Peyer's patch (tissue), 4 donors: ENCODE measurements around the gene ERO1B. TPM values are rescaled to one million over a fixed set of nuclear protein-coding genes. Genes with fewer than 3 reads are reported as not detected.

Source experiments
- DNase-seq, 3 donors: peaks; one replicate each; pipeline ENCODE4 v3.0.0-alpha.2; 2017 to 2019
- H3K27ac ChIP-seq, 4 donors: fragments of 200-600 bp; sonication (generic); one replicate each; pipeline ENCODE4 v1.5.1; 2016 to 2019
- H3K27me3 ChIP-seq, 2 donors: fragments of 200-600 bp; sonication (generic); one replicate each; pipeline ENCODE4 v1.5.1; 2019
- H3K36me3 ChIP-seq, 3 donors: fragments of 200-600 bp; sonication (generic); one replicate each; pipeline ENCODE4 v1.5.1; 2016 to 2019
- H3K4me1 ChIP-seq, 4 donors: fragments of 200-600 bp; sonication (generic); one replicate each; pipeline ENCODE4 v1.5.1; 2016 to 2019
- H3K4me3 ChIP-seq, 4 donors: fragments of 200-600 bp; sonication (generic); 1 replicate in 3 of 4; 2 replicates in 1 of 4; pipeline ENCODE4 v1.5.1; 2016 to 2019; ENCODE audit warnings: mild to moderate bottlenecking in 1 of 4
- H3K9me3 ChIP-seq, 4 donors: fragments of 200-600 bp; sonication (generic); one replicate each; pipeline ENCODE4 v1.5.1; 2016 to 2019; ENCODE audit warnings: mild to moderate bottlenecking in 1 of 4
- POLR2A ChIP-seq, 2 donors: fragments of 450-650 bp; IDR thresholded peaks; one replicate each; pipeline ENCODE4 v1.5.1; 2017; ENCODE audit warnings: antibody characterized with exemption in 2 of 2, mild to moderate bottlenecking in 2 of 2, moderate library complexity in 2 of 2
- total RNA-seq, 4 donors: library from RNA; depleted of rRNA; stranded (reverse); fragments of >200 nt; gene quantifications; one replicate each; pipeline ENCODE4 v1.1.0, GENCODE V29; 2016
- TF ChIP-seq, protein P1 (sequence below), 6 experiments: fragments of 450-650 bp in 4 of 6; fragments of 200-600 bp in 2 of 6; sonication (generic) in 1 of 6; IDR thresholded peaks; one replicate each; pipeline ENCODE4 v1.5.1; 2017 to 2019; ENCODE audit warnings: antibody characterized with exemption in 6 of 6, mild to moderate bottlenecking in 3 of 6, moderate library complexity in 1 of 6

Gene ERO1B
- total RNA-seq, 4 donors from 2014 or later: 5.2 to 44.6 (median 7.9) TPM

DNA sequence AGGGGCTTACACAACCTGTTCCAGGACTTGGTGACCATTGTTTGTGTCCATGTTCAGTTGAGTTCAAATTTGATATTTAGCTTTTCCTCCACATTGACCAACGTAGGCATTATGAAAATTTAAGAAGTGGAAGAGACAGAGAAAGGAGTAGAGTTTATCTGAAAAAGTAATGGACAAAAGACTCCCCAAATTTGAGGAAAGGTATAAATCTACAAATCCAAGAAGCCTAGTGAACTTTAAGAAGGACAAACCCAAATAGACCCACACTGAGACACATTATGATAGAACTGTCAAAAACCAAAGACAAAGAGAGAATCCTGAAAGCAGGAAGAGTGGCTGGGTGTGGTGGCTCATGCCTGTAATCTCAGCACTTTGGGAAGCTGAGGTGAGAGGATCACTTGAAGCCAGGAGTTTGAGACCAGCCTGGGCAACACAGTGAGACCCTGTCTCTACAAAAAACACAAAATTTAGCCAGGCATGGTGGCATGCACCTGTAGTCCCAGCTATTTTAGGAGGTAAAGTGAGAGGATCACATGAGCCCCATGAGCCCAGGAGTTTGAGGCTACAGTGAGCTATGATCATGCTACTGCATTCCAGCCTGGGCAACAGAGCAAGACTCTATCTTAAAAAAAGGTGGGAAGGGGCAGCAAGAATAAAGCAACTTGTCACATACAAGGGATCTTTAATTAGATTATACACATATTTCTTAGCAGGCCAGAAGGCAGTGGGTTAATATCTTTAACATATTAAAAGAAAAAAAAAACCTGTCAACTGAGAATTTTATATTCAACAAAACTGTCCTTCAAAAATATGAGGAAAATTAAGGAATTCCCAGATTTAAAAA lies 41.0 kb upstream of the ERO1B start:
- H3K4me3 ChIP-seq: no peak overlapping the region
- no peaks in the 10 kb centered on the region for H3K27me3 ChIP-seq
- no peaks in the 10 kb centered on the region for H3K36me3 ChIP-seq
- no peak for TF ChIP-seq POLR2A (IDR thresholded peaks at IDR 0.05)
- TF ChIP-seq, protein P1, sequence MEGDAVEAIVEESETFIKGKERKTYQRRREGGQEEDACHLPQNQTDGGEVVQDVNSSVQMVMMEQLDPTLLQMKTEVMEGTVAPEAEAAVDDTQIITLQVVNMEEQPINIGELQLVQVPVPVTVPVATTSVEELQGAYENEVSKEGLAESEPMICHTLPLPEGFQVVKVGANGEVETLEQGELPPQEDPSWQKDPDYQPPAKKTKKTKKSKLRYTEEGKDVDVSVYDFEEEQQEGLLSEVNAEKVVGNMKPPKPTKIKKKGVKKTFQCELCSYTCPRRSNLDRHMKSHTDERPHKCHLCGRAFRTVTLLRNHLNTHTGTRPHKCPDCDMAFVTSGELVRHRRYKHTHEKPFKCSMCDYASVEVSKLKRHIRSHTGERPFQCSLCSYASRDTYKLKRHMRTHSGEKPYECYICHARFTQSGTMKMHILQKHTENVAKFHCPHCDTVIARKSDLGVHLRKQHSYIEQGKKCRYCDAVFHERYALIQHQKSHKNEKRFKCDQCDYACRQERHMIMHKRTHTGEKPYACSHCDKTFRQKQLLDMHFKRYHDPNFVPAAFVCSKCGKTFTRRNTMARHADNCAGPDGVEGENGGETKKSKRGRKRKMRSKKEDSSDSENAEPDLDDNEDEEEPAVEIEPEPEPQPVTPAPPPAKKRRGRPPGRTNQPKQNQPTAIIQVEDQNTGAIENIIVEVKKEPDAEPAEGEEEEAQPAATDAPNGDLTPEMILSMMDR (IDR thresholded peaks at IDR 0.05): no peak
- DNase-seq: no peak
- H3K9me3 ChIP-seq: peaks cover 0 to 6% (median 3%) of the 10 kb centered on the region in 4 donors
- no peaks in the 10 kb centered on the region for H3K4me1 ChIP-seq
- H3K27ac ChIP-seq: no peak overlapping the region

DNA sequence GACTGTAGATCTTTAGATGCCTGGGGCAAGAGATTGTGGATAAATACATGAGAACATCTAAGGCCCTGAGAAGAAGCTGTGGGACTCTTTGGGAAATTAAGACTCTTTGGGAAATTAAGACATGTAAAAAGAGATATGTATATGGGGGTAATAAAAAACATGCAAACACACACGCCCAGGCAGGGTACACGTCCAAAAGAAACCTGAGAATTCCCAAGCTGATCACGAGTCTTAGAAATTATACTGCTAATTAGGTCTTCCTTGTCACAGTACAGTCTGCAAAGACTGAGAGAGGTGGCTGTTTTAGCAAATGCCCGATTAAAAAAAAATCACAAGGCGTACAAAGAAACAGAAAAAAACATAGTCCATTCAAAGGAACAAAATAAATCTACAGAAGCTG lies 39.3 kb upstream of the ERO1B start:
- Histone ChIP-seq H3K27ac (no peak overlapping the region), H3K4me3 (no peak overlapping the region), H3K9me3 (peaks cover 0 to 6% (median 3%) of the 10 kb centered on the region in 4 donors), H3K27me3 (no peaks in the 10 kb centered on the region), H3K4me1 (no peaks in the 10 kb centered on the region), H3K36me3 (no peaks in the 10 kb centered on the region)
- TF ChIP-seq, protein P1 (IDR thresholded peaks at IDR 0.05): no peak
- TF ChIP-seq POLR2A (IDR thresholded peaks at IDR 0.05): no peak
- DNase-seq: no peak

DNA sequence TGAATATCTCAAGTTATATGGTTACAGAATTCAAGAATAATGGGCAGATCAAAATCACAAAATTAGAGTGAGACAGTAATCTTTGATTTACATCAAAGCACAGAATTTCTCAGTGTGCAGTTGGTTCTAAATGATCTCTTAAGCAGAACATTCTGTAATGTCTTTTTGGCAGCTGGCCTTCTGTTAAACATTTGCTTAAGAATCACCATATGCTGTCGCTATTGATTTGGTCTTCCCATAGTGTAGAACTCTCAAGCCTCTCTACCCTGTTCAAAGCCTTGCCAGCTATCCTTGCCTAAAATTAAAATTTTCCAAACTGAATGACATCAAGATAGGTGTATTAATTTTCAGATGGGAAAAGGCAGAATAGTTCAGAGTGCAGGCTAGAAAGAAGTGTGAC lies 38.9 kb upstream of the ERO1B start:
- no peaks in the 10 kb centered on the region for H3K27me3 ChIP-seq
- H3K27ac ChIP-seq: no peak overlapping the region
- peaks cover 0 to 6% (median 3%) of the 10 kb centered on the region in 4 donors for H3K9me3 ChIP-seq
- no peaks in the 10 kb centered on the region for H3K4me1 ChIP-seq
- H3K4me3 ChIP-seq: no peak overlapping the region
- DNase-seq: no peak
- TF ChIP-seq POLR2A (IDR thresholded peaks at IDR 0.05): no peak
- H3K36me3 ChIP-seq: no peaks in the 10 kb centered on the region

DNA sequence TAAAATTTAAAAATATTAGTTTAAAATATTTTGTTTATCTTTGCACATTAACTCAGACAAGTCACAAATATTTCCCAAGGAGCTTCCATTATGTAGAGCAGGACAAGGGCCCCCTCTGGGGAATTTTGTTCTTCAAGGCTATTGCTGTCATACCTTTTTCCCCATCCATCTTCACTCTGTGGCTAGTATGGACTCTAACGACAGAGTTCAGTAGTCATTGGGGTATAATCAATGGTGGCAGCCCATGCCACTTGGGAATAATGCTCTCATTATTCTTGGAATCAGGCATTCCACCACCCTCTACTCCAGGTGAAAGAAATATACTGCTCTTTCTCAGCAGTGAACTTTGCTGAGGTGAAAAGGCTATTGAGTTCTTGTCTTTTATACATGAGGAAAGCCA lies 38.5 kb upstream of the ERO1B start:
- Histone ChIP-seq H3K9me3 (peaks cover 0 to 6% (median 3%) of the 10 kb centered on the region in 4 donors), H3K27ac (no peak overlapping the region), H3K27me3 (no peaks in the 10 kb centered on the region), H3K36me3 (no peaks in the 10 kb centered on the region), H3K4me3 (no peak overlapping the region), H3K4me1 (no peaks in the 10 kb centered on the region)
- TF ChIP-seq, protein P1 (IDR thresholded peaks at IDR 0.05): no peak
- no peak for TF ChIP-seq POLR2A (IDR thresholded peaks at IDR 0.05)
- DNase-seq: no peak

DNA sequence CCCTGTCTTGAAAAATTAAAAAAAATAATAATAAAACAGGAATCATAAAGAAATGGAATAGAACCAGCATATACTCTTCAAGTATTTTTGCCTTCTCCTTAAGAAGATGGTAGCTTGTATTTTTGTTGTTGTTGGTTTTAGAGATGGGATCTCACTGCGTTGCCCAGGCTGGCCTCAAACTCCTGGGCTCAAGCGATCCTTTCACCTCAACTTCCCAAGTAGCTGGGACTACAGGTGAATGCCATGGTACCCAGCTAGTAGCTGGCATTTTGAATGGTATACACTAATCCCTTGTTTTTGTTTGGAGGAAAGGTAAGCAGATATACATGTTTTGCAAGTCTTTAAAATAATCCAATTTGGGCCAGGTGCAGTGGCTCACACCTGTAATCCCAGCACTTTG lies 34.7 kb upstream of the ERO1B start:
- Histone ChIP-seq H3K4me3 (no peak overlapping the region), H3K36me3 (no peaks in the 10 kb centered on the region), H3K27me3 (no peaks in the 10 kb centered on the region), H3K9me3 (no peaks in the 10 kb centered on the region), H3K4me1 (no peaks in the 10 kb centered on the region), H3K27ac (no peak overlapping the region)
- TF ChIP-seq, protein P1 (IDR thresholded peaks at IDR 0.05): no peak
- TF ChIP-seq POLR2A (IDR thresholded peaks at IDR 0.05): no peak
- DNase-seq: no peak

DNA sequence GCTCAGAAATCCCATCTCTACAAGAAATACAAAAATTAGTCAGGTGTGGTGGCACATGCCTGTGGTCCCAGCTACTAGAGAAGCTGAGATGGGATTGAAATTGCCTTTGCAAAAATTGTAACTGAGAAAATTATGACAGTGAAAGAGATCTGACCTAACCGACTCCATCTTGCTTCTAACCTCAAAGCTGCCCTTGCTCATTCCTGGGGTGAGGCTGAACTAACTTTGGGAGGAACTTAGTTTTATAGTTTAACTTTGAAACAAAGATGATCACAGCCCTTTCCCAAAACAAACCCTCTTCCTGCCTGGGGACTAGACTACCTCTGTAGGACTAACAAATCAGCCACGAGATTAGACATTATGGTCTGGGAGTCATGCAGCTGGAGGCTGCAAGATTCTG lies 33.8 kb upstream of the ERO1B start:
- Histone ChIP-seq H3K4me1 (no peaks in the 10 kb centered on the region), H3K36me3 (no peaks in the 10 kb centered on the region), H3K9me3 (no peaks in the 10 kb centered on the region), H3K27ac (no peak overlapping the region), H3K27me3 (no peaks in the 10 kb centered on the region), H3K4me3 (no peak overlapping the region)
- TF ChIP-seq, protein P1 (IDR thresholded peaks at IDR 0.05): no peak
- DNase-seq: no peak
